HepG2 (cell line): ENCODE data around the gene CUL7. TPM values are rescaled to one million over a fixed set of nuclear protein-coding genes. Genes with fewer than 3 reads are reported as not detected.

Experiments used
- BHLHE40 ChIP-seq: IDR thresholded peaks from 2 replicates; pipeline ENCODE4 v1.6.1; 2011; ENCODE audit warnings: low read length, improper control_type of control experiment
- BORCS8-MEF2B ChIP-seq: sonication (generic); formaldehyde crosslinking; IDR thresholded peaks from 2 replicates; pipeline ENCODE4 v1.8.0; 2022; ENCODE audit warnings: mild to moderate bottlenecking, missing genetic modification reagents
- CENPX ChIP-seq: sonication (generic); formaldehyde crosslinking; IDR thresholded peaks from 2 replicates; pipeline ENCODE4 v1.9.0; 2021; ENCODE audit warnings: mild to moderate bottlenecking, missing genetic modification reagents, moderate library complexity
- NKX3-1 ChIP-seq: sonication (generic); formaldehyde crosslinking; IDR thresholded peaks from 2 replicates; pipeline ENCODE4 v1.5.0; 2020; ENCODE audit warnings: missing genetic modification reagents
- NR2F2 ChIP-seq: IDR thresholded peaks from 2 replicates; pipeline ENCODE4 v1.6.1; 2012; ENCODE audit warnings: low read depth, inconsistent platforms, borderline replicate concordance
- SATB2 ChIP-seq: sonication (generic); formaldehyde crosslinking; IDR thresholded peaks from 2 replicates; pipeline ENCODE4 v1.5.0; 2020; ENCODE audit warnings: missing genetic modification reagents
- ZNF124 ChIP-seq: sonication (generic); formaldehyde crosslinking; IDR thresholded peaks from 2 replicates; pipeline ENCODE4 v1.4.0; 2020; ENCODE audit warnings: missing genetic modification reagents
- ZNF224 ChIP-seq: sonication (generic); formaldehyde crosslinking; IDR thresholded peaks from 2 replicates; pipeline ENCODE4 v1.5.0; 2020; ENCODE audit warnings: mild to moderate bottlenecking, missing genetic modification reagents
- ZNF615 ChIP-seq: sonication (generic); formaldehyde crosslinking; IDR thresholded peaks from 2 replicates; pipeline ENCODE4 v1.5.0; 2020; ENCODE audit warnings: mild to moderate bottlenecking, missing genetic modification reagents, borderline replicate concordance
- ZNF660 ChIP-seq: sonication (generic); formaldehyde crosslinking; IDR thresholded peaks from 2 replicates; pipeline ENCODE4 v1.5.1; 2020; ENCODE audit warnings: mild to moderate bottlenecking, low read depth, missing genetic modification reagents, borderline replicate concordance
- ZNF746 ChIP-seq: sonication (generic); formaldehyde crosslinking; IDR thresholded peaks from 2 replicates; pipeline ENCODE4 v1.8.0; 2022; ENCODE audit warnings: mild to moderate bottlenecking, missing genetic modification reagents
- polyA plus RNA-seq, 8 experiments: library from polyadenylated mRNA; depleted of rRNA in 3 of 8; stranded (reverse) in 7 of 8; unstranded in 1 of 8; fragments of >200 nt; fragmentation: Illumina TruSeq in 4 of 8; extraction: Trizol in 4 of 8; gene quantifications; 2 replicates each; pipeline versions ENCODE4 v1.2.1 to v1.2.3, GENCODE V29; 2011 to 2016; ENCODE audit warnings: low read depth in 4 of 8, missing spikeins in 1 of 8, mixed read lengths in 1 of 8; ENCODE audit not compliant: insufficient read depth in 1 of 8
- total RNA-seq, 5 experiments: library from RNA; depleted of rRNA; stranded (reverse); fragments of >200 nt; fragmentation: Illumina TruSeq; extraction: Trizol; gene quantifications; 2 replicates each; pipeline ENCODE4 v1.2.3, GENCODE V29; 2016; ENCODE audit warnings: low read depth in 1 of 5
- TF ChIP-seq, protein P1 (sequence below), 2 experiments: fragments of 450-650 bp in 1 of 2; sonication (generic) in 1 of 2; formaldehyde crosslinking in 1 of 2; IDR thresholded peaks; 2 replicates each; pipeline versions ENCODE4 v1.6.1 to v1.8.0; 2016 to 2022; ENCODE audit warnings: antibody characterized with exemption in 1 of 2, mild to moderate bottlenecking in 1 of 2, missing genetic modification reagents in 1 of 2
- TF ChIP-seq, protein P2 (sequence below): sonication (generic); formaldehyde crosslinking; IDR thresholded peaks from 2 replicates; pipeline ENCODE4 v1.4.0; 2020; ENCODE audit warnings: missing genetic modification reagents
- TF ChIP-seq, protein P3 (sequence below): conservative IDR thresholded peaks from 2 replicates; pipeline ENCODE4 v1.6.1; 2018; ENCODE audit warnings: missing genetic modification reagents

CUL7 gene
- total and polyA plus RNA-seq, 2 of the 13 experiments (the other 11 are each of a cell fraction or from before 2014, with no cell fraction given) = 32.0 to 60.7 TPM

DNA sequence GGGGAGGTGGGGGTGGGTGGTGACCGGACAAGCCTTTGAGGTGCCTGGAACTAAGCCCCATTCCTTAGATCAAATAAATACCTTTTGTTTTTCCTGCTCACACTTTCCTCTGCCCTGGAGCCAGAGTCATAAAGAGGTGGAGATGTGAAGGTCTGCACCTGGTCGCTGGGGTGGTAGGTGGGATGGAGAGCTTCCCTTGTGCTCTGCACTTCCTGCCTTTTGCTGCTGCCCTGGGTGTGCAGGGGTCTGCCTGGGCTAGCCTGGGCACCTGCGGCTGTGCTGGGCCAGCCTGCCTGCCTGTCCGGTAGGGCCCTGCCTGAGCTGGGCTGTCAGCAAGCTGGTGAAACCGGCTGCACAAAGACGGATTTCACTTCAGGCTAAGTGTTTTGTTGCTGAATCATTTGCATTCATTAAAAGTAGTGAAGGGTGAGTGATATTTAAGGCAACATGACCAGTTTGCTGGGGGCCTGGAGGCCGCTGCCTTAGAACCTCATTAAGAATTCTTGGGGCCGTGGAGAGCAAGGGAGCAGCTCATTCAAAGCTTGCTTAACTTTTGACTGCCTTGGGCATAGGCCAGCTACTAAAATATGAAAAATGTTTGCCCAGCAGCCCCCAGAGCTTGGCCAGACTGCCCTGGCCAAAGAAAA lies 42.9 kb upstream of the CUL7 start (continued):
- TF ChIP-seq, protein P1, sequence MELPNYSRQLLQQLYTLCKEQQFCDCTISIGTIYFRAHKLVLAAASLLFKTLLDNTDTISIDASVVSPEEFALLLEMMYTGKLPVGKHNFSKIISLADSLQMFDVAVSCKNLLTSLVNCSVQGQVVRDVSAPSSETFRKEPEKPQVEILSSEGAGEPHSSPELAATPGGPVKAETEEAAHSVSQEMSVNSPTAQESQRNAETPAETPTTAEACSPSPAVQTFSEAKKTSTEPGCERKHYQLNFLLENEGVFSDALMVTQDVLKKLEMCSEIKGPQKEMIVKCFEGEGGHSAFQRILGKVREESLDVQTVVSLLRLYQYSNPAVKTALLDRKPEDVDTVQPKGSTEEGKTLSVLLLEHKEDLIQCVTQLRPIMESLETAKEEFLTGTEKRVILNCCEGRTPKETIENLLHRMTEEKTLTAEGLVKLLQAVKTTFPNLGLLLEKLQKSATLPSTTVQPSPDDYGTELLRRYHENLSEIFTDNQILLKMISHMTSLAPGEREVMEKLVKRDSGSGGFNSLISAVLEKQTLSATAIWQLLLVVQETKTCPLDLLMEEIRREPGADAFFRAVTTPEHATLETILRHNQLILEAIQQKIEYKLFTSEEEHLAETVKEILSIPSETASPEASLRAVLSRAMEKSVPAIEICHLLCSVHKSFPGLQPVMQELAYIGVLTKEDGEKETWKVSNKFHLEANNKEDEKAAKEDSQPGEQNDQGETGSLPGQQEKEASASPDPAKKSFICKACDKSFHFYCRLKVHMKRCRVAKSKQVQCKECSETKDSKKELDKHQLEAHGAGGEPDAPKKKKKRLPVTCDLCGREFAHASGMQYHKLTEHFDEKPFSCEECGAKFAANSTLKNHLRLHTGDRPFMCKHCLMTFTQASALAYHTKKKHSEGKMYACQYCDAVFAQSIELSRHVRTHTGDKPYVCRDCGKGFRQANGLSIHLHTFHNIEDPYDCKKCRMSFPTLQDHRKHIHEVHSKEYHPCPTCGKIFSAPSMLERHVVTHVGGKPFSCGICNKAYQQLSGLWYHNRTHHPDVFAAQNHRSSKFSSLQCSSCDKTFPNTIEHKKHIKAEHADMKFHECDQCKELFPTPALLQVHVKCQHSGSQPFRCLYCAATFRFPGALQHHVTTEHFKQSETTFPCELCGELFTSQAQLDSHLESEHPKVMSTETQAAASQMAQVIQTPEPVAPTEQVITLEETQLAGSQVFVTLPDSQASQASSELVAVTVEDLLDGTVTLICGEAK (IDR thresholded peaks at IDR 0.05) = no peak
- TF ChIP-seq, protein P1 (CRISPR knock-in tag; IDR thresholded peaks at IDR 0.05) = no peak
- no peak for TF ChIP-seq ZNF746 (CRISPR knock-in tag)
- TF ChIP-seq ZNF224 = no peak
- TF ChIP-seq ZNF124 (CRISPR knock-in tag) = no peak
- no peak for TF ChIP-seq CENPX (CRISPR knock-in tag)
- TF ChIP-seq NKX3-1 (CRISPR knock-in tag) = no peak
- TF ChIP-seq, protein P2, sequence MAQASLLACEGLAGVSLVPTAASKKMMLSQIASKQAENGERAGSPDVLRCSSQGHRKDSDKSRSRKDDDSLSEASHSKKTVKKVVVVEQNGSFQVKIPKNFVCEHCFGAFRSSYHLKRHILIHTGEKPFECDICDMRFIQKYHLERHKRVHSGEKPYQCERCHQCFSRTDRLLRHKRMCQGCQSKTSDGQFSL (CRISPR knock-in tag) = no peak
- TF ChIP-seq ZNF615 (CRISPR knock-in tag) = no peak
- TF ChIP-seq, protein P3, sequence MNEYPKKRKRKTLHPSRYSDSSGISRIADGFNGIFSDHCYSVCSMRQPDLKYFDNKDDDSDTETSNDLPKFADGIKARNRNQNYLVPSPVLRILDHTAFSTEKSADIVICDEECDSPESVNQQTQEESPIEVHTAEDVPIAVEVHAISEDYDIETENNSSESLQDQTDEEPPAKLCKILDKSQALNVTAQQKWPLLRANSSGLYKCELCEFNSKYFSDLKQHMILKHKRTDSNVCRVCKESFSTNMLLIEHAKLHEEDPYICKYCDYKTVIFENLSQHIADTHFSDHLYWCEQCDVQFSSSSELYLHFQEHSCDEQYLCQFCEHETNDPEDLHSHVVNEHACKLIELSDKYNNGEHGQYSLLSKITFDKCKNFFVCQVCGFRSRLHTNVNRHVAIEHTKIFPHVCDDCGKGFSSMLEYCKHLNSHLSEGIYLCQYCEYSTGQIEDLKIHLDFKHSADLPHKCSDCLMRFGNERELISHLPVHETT (CRISPR knock-in tag) = no peak
- TF ChIP-seq BORCS8-MEF2B (CRISPR knock-in tag) = no peak
- TF ChIP-seq ZNF660 = no peak
- no peak for TF ChIP-seq SATB2 (CRISPR knock-in tag)
- no peak for TF ChIP-seq NR2F2
- TF ChIP-seq BHLHE40 = no peak
